BLaER1 (cell line): Measurements from ENCODE around the gene ASIP.
A peak's percentile ranks its signal among the peaks of the same experiment; 100 is the strongest.
"Not testable (repeated sequence)": the region's sequence is repeated elsewhere in the genome, so short reads cannot be mapped to it uniquely, and the experiment has no call there.

Source experiments
- H3K27ac ChIP-seq: shearing (Covaris generic); formaldehyde crosslinking; 2 replicates; pipeline ENCODE4 v1.8.1; 2022
- H3K27me3 ChIP-seq: shearing (Covaris generic); formaldehyde crosslinking; 2 replicates; pipeline ENCODE4 v1.8.1; 2022
- H3K36me3 ChIP-seq: shearing (Covaris generic); formaldehyde crosslinking; 2 replicates; pipeline ENCODE4 v1.8.1; 2022
- H3K4me1 ChIP-seq: shearing (Covaris generic); formaldehyde crosslinking; 2 replicates; pipeline ENCODE4 v1.8.1; 2022
- H3K4me2 ChIP-seq: shearing (Covaris generic); formaldehyde crosslinking; 2 replicates; pipeline ENCODE4 v1.8.1; 2022
- H3K4me3 ChIP-seq: shearing (Covaris generic); formaldehyde crosslinking; 2 replicates; pipeline ENCODE4 v1.8.1; 2022
- H3K9ac ChIP-seq: shearing (Covaris generic); formaldehyde crosslinking; 2 replicates; pipeline ENCODE4 v1.8.1; 2022
- H3K9me3 ChIP-seq: shearing (Covaris generic); formaldehyde crosslinking; 2 replicates; pipeline ENCODE4 v1.8.1; 2022
- H4K20me1 ChIP-seq: shearing (Covaris generic); formaldehyde crosslinking; 2 replicates; pipeline ENCODE4 v1.8.1; 2022
- Cebpa-rat ChIP-seq: shearing (Covaris generic); IDR thresholded peaks from 2 replicates; pipeline ENCODE4 v1.8.1; 2022

ASIP gene

DNA sequence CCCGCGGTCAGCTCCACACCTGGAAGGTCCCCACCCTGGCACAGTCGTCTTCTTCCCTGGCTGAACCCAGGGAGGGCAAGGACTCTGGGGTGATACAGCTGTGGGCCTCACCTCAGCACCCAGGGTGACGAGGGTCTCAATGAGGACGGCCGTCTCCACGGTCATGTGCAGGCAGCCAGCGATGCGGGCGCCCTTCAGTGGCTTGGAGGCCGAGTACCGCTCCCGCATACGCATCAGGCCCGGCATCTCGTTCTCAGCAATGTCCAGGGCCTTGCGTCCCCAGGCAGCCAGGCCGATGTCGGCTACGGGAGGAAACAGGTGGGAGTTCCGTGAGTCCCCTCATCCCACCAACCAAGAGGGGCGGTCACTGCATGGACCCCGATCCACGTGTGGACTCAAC, 54.1 kb downstream of the ASIP start:
- Histone ChIP-seq H3K4me1 (peaks cover 15% of the 10 kb centered on the region), H3K27me3 (no peaks in the 10 kb centered on the region), H3K9me3 (no peaks in the 10 kb centered on the region), H3K4me2 (no peak overlapping the region), H3K27ac (no peak overlapping the region), H4K20me1 (peaks cover 68% of the 10 kb centered on the region), H3K36me3 (peaks cover 87% of the 10 kb centered on the region), H3K9ac (no peak overlapping the region), H3K4me3 (no peak overlapping the region)
- no peak for TF ChIP-seq Cebpa-rat

DNA sequence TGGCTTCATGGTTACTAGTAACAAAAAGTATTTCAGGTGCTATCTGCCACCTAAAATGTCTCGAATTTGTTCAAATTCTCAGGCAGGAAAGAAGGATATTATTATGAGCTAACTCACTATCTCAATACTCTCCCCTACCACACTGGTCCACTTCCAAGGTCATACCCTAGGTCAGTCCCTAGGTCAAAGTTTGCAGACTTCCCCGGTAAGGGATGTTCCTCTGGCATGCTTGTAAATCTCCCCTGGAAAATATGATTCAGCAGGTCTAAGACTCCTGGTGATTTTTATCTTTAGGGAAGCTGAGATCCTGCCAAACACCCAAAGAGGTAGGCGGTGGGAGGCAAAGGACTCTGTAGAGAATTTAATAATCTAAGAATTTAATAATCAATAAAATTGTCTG, 55.2 kb downstream of the ASIP start:
- Histone ChIP-seq H3K27me3 (no peaks in the 10 kb centered on the region), H3K9me3 (no peaks in the 10 kb centered on the region), H3K4me1 (peaks cover 27% of the 10 kb centered on the region), H3K9ac (no peak overlapping the region), H3K36me3 (peaks cover 75% of the 10 kb centered on the region), H4K20me1 (peaks cover 74% of the 10 kb centered on the region), H3K27ac (no peak overlapping the region), H3K4me2 (no peak overlapping the region), H3K4me3 (no peak overlapping the region)
- no peak for TF ChIP-seq Cebpa-rat

DNA sequence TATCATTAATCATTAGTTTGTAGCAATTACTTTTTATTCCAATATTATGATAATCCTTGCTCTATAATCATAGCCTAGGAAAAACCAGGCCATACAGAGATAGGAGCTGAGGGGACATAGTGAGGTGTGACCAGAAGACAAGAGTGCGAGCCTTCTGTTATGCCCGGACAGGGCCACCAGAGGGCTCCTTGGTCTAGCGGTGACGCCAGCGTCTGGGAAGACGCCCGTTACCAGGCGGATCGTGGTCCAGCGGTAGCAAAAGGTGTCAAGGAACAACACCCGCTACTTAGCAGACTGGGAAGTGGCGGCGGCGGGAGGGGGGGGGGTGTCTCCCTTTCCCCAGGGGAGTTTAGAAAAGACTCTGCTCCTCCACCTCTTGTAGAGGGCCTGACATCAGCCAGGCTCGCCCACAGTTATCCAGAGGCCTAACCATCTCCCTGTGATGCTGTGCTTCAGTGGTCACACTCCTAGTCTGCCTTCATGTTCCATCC, 57.1 kb downstream of the ASIP start:
- H3K27ac ChIP-seq, H3K4me3 ChIP-seq, H3K27me3 ChIP-seq, H3K4me2 ChIP-seq, H3K9ac ChIP-seq, H3K9me3 ChIP-seq: not testable (repeated sequence)
- Histone ChIP-seq H4K20me1 (peaks cover 71% of the 10 kb centered on the region), H3K36me3 (peaks cover 56% of the 10 kb centered on the region), H3K4me1 (peaks cover 36% of the 10 kb centered on the region)

DNA sequence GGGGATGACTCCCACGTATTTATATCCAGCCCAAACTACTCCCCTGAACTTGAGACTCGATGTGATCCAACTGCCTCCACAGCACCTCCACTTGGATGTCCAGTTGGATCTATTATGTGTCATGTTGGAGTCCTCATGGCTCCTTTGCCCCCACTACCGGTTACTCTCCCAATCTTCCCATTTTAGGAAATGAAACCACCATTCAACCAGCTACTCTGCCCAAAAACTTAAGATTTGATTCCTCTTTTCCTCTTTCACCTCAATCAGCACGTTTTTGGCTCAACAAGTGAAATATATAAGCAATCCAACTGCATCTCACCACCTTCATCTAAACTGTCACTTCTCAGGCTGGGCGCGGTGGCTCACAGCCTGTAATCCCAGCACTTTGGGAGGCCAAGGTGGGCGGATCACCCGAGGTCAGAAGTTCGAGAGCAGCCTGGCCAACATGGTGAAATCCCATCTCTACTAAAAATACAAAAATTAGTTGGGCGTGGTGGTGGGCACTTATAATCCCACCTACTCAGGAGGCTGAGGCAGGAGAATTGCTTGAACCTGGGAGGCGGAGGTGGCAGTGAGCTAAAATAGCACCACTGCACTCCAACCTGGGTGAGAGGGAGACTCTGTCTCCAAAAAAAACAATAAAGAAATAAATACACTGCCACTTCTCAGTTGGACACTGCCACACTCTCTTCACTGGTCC, 58.5 kb downstream of the ASIP start:
- Histone ChIP-seq H3K4me1 (peaks cover 36% of the 10 kb centered on the region), H3K9me3 (no peaks in the 10 kb centered on the region), H4K20me1 (peaks cover 58% of the 10 kb centered on the region), H3K27ac (no peak overlapping the region), H3K9ac (no peak overlapping the region), H3K27me3 (no peaks in the 10 kb centered on the region), H3K36me3 (peaks cover 42% of the 10 kb centered on the region), H3K4me2 (peak overlapping the region; percentile 89), H3K4me3 (no peak overlapping the region)
- TF ChIP-seq Cebpa-rat, result no peak

DNA sequence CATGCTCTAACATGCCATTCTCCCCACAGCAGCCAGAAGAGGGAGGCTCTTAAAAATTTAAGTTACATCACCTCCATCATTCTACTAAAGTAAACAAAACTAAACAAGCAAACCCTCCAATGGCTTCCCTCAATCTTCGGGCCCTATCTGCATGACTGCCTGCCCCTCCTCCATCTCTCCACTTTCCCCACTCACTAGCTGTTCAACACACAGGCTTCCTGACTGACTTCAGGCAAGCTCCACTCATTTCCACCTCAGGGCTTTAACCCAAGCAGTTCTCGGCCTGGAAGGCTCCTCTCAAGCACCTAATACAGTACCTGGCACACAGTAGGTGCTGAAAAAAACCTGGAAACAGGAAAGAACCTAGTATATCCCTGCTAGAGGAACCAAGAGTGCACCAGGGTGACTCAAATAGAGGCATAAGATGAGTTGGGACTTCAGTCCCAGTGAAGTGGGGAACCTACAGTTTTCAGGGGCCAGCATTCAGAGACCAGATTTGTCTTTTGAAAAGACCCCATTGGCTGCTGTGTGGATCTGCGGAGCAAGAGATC, 59.1 kb downstream of the ASIP start:
- TF ChIP-seq Cebpa-rat, result no peak
- Histone ChIP-seq H3K9me3 (no peaks in the 10 kb centered on the region), H3K4me1 (peaks cover 36% of the 10 kb centered on the region), H3K27ac (peak overlapping the region; percentile 98; the same call in 1 of the 2 replicates), H3K36me3 (peaks cover 36% of the 10 kb centered on the region), H4K20me1 (peaks cover 52% of the 10 kb centered on the region), H3K27me3 (no peaks in the 10 kb centered on the region), H3K4me3 (no peak overlapping the region), H3K4me2 (peak overlapping the region; percentile 89), H3K9ac (peak overlapping the region; percentile 39; the same call in 1 of the 2 replicates)

DNA sequence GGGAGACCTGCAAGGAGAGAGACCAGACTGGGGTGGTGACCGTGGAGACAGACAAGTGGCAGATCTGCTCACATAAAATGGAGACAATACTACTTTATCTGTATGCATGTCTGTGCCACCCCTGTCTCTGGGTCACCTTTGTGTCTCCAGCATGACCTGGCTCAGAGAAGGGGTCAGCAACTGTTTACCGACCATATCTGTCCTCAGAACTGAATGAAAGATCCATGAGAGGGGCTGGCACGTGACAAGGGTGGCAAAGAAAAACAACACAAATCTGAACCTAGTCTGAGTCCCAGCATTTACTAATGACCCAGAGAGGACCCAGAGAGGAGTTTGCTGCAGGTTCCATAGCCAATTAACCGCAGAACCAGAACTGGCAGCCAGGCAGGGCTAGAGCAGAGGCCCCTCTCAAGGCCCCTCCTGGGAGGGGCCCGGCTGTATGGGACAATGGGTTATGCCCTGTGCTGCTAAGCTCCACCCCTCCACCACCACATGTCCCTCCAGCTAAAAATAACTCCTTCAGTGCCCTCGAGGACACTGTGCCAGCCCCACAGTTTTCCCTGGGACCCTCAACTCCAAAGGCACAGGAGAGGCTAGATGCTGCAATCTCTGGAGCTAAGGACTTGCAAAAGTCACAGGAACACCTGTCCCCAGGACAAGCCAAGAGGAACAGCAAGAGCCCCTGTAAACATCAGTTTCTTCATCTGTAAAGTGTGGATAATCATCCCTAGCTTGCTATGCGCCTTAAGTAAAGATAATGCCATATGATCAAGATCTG, 59.8 kb downstream of the ASIP start:
- Histone ChIP-seq H3K9me3 (no peaks in the 10 kb centered on the region), H3K27ac (peak overlapping the region; percentile 98; the same call in 1 of the 2 replicates), H3K4me2 (peak overlapping the region; percentile 89), H4K20me1 (peaks cover 45% of the 10 kb centered on the region), H3K4me1 (peaks cover 36% of the 10 kb centered on the region), H3K27me3 (no peaks in the 10 kb centered on the region), H3K9ac (peak overlapping the region; percentile 39; the same call in 1 of the 2 replicates), H3K4me3 (peak overlapping the region; percentile 94; the same call in 1 of the 2 replicates), H3K36me3 (peaks cover 29% of the 10 kb centered on the region)
- TF ChIP-seq Cebpa-rat, result no peak

DNA sequence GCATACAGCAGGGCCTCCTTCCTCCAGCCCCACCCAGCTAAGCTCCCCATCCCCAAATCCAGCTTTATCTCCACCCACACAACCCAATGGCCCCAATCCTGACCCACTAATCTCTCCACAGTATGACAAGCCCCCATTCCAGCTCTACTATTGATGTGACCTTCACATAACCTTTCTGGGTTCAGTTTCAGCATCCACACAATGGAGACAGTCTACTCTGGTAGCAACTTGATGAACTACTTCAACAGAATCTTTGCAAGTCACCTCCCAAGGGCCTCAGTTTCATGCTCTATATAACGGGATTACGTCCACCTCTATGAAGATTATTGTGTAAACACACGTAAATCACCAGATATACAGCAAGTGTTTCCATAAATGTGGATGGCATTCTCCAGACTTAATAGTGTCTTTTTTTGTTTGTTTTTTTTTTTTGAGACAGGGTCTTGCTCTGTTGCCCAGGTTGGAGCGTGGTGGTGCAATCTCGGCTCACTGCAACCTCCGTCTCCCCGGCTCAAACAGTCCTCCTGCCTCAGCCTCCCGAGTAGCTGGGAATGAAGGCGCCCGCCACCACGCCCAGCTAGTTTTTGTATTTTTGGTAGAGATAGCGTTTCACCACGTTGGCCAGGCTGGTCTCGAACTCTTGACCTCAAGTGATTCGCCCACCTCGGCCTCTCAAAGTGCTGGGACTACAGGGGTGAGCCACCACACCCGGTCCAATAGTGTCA, 60.5 kb downstream of the ASIP start:
- H3K9ac ChIP-seq, result peak overlapping the region; percentile 97
- no peak for TF ChIP-seq Cebpa-rat
- peaks cover 37% of the 10 kb centered on the region for H4K20me1 ChIP-seq
- peak overlapping the region; percentile 89 for H3K4me2 ChIP-seq
- H3K27me3 ChIP-seq, result no peaks in the 10 kb centered on the region
- H3K4me1 ChIP-seq, result peaks cover 36% of the 10 kb centered on the region
- H3K9me3 ChIP-seq, result no peaks in the 10 kb centered on the region
- H3K36me3 ChIP-seq, result peaks cover 22% of the 10 kb centered on the region
- peak overlapping the region; percentile 98 for H3K27ac ChIP-seq
- H3K4me3 ChIP-seq, result peak overlapping the region; percentile 94

DNA sequence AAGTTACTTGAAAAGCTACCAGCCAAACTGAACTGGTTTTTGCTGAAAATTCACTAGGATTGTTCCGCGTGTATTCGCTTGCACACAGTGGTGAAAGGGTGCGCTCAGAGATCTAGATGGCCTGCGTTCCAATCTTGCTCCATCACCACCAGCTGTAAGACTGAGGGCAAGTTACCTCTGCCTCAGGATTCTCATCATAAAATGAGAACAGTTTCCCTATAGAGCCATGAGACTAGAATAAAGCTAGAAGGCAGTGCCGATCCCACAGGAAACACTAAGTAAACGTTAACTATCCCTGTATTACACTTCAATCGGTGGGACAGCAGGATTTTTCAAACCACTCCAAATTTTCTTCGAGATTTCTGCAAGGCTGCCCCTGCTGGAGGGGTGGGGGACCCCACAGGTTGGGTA, 61.1 kb downstream of the ASIP start:
- H3K27me3 ChIP-seq, result no peaks in the 10 kb centered on the region
- H3K4me2 ChIP-seq, result peak overlapping the region; percentile 89
- H3K4me1 ChIP-seq, result peaks cover 36% of the 10 kb centered on the region
- peak overlapping the region; percentile 98 for H3K27ac ChIP-seq
- peaks cover 32% of the 10 kb centered on the region for H4K20me1 ChIP-seq
- H3K9me3 ChIP-seq, result no peaks in the 10 kb centered on the region
- H3K36me3 ChIP-seq, result peaks cover 16% of the 10 kb centered on the region
- H3K4me3 ChIP-seq, result peak overlapping the region; percentile 94
- peak overlapping the region; percentile 97 for H3K9ac ChIP-seq
- TF ChIP-seq Cebpa-rat, result no peak

DNA sequence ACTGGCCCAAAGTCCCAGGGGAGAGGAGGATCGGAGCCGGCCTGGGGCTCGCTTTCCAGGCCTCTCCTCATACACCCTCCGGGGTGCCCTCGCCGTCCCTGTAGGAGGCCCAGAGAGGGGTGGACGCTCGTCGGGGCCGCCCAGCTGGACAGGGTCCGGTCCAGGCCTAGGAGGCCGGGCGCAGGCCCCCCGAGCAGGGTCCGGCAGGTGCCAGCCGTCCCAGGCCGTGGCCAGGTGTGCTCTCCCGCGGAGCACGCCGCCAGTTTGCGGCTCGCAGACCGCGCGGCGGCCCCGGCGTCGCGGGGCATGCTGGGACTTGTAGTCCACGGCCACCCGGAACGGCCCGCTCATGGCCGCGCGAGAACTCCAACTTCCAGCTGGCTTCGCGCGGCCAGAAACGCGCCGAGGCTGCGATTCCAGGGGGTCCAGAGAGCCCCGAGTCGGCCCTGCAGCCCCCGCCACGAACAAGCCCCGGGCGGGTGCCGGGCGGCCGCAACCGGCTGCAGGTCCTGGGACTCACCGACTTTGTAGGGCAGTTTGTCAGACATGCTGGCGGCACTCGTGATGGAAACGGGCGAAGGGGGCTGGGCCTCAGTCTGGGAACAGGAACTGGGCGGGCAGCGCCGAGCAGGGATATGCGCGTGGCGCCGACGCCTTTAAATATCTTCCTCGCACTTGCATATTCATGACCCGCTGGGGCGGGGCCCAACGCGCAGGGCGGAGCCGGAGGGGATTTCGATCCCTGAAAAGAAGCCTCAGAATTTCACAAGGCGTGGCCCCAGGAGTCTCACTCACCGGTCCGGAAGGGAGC, 61.7 kb downstream of the ASIP start, which contains the start of gene AHCY:
Gene AHCY (minus strand): TSS at position 633 of the 811 bp plus-strand sequence. CDS start 85 bp downstream, at position 548.
- Histone ChIP-seq H4K20me1 (peaks cover 26% of the 10 kb centered on the region; the same call in 1 of the 2 replicates), H3K4me1 (peaks cover 36% of the 10 kb centered on the region), H3K27me3 (no peaks in the 10 kb centered on the region), H3K36me3 (peaks cover 12% of the 10 kb centered on the region), H3K9ac (peak within 1 kb of the TSS; percentile 97), H3K9me3 (no peaks in the 10 kb centered on the region), H3K4me2 (peak within 1 kb of the TSS; percentile 89), H3K4me3 (peak within 1 kb of the TSS; percentile 94), H3K27ac (peak within 1 kb of the TSS; percentile 98)
- 0 out of 2 replicates have a peak, but pooled peaks have one; percentile 17 for TF ChIP-seq Cebpa-rat
